ENCODE results near the gene TMEM237. TPM values are rescaled to one million over a fixed set of nuclear protein-coding genes. Genes with fewer than 3 reads are reported as not detected.

Gene TMEM237
- total RNA-seq, 6 donors from 2014 or later: 8.2 to 17.0 (median 13.9) TPM

DNA sequence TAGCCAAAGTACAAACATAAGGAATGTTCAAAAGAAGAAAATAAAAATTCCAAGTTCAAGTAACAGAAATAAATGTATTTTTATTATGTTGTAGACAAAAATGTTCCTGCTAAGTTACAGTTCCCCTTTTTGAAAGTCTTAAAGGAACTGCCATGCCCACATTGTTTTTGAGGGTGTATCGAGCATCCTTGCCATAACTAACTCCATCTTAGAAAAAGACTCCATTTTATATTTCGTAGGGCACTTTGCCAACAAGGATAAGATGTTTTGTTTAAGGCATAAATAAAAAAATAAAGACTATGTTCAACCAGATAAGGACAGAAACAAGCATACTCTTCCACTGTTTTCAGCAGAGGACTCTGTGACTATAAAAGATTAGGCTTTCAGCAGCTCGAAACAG, 67.3 kb downstream of the TMEM237 start:
- no peak for ATAC-seq (ENCODE audit: low FRiP score in 2 of 2)
- no peak overlapping the region for H3K27ac ChIP-seq
- H3K27me3 ChIP-seq: no peaks in the 10 kb centered on the region
- H3K36me3 ChIP-seq: no peaks in the 10 kb centered on the region
- H3K4me1 ChIP-seq: peaks cover 3 to 10% (median 4%) of the 10 kb centered on the region in 4 donors
- H3K4me3 ChIP-seq: no peak overlapping the region
- WGBS, 2 donors: 80 to 91% methylated on average over 3 of the region's 3 CpGs
- no peak for TF ChIP-seq POLR2A (IDR thresholded peaks at IDR 0.05)
- TF ChIP-seq POLR2AphosphoS5 (IDR thresholded peaks at IDR 0.05): no peak
- TF ChIP-seq, protein P1, sequence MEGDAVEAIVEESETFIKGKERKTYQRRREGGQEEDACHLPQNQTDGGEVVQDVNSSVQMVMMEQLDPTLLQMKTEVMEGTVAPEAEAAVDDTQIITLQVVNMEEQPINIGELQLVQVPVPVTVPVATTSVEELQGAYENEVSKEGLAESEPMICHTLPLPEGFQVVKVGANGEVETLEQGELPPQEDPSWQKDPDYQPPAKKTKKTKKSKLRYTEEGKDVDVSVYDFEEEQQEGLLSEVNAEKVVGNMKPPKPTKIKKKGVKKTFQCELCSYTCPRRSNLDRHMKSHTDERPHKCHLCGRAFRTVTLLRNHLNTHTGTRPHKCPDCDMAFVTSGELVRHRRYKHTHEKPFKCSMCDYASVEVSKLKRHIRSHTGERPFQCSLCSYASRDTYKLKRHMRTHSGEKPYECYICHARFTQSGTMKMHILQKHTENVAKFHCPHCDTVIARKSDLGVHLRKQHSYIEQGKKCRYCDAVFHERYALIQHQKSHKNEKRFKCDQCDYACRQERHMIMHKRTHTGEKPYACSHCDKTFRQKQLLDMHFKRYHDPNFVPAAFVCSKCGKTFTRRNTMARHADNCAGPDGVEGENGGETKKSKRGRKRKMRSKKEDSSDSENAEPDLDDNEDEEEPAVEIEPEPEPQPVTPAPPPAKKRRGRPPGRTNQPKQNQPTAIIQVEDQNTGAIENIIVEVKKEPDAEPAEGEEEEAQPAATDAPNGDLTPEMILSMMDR (IDR thresholded peaks at IDR 0.05): no peak
- TF ChIP-seq EP300 (IDR thresholded peaks at IDR 0.05): no peak
- no peak for DNase-seq
- H3K9me3 ChIP-seq: no peaks in the 10 kb centered on the region

GRCh38 chr2:201574766-201575165, 68.5 kb downstream of the TMEM237 start:
- Histone ChIP-seq H3K36me3 (no peaks in the 10 kb centered on the region), H3K9me3 (no peaks in the 10 kb centered on the region), H3K4me1 (peaks cover 0 to 2% (median 0%) of the 10 kb centered on the region in 4 donors), H3K4me3 (no peak overlapping the region), H3K27me3 (no peaks in the 10 kb centered on the region), H3K27ac (no peak overlapping the region)
- no peak for TF ChIP-seq POLR2A (IDR thresholded peaks at IDR 0.05)
- no peak for TF ChIP-seq POLR2AphosphoS5 (IDR thresholded peaks at IDR 0.05)
- no peak for TF ChIP-seq EP300 (IDR thresholded peaks at IDR 0.05)
- WGBS, 2 donors: 48 to 57% methylated on average over 1 of the region's 1 CpG
- ATAC-seq (ENCODE audit: low FRiP score in 2 of 2) (no peak), DNase-seq (no peak)

GRCh38 chr2:201572846-201573508, 70.3 kb downstream of the TMEM237 start:
- 93 to 94% methylated on average over 2 of the region's 2 CpGs for WGBS, 2 donors
- no peak overlapping the region for H3K27ac ChIP-seq
- H3K9me3 ChIP-seq: no peaks in the 10 kb centered on the region
- H3K27me3 ChIP-seq: no peaks in the 10 kb centered on the region
- TF ChIP-seq, protein P1 (IDR thresholded peaks at IDR 0.05): no peak
- TF ChIP-seq POLR2AphosphoS5 (IDR thresholded peaks at IDR 0.05) (no peak), POLR2A (IDR thresholded peaks at IDR 0.05) (no peak), EP300 (IDR thresholded peaks at IDR 0.05) (no peak)
- H3K4me3 ChIP-seq: no peak overlapping the region
- ATAC-seq (ENCODE audit: low FRiP score in 2 of 2): no peak
- no peak for DNase-seq
- no peaks in the 10 kb centered on the region for H3K4me1 ChIP-seq
- no peaks in the 10 kb centered on the region for H3K36me3 ChIP-seq

Small RNA genes within 50 kb of the gene (small RNA-seq; reads per million reads assigned to genes)
- 0 reads per million in 4 donors for gene RNU6-651P

Other genes starting within 250 kb of the TMEM237 start
- gene TRAK2, start 192.0 kb downstream of the TMEM237 start, total RNA-seq: 10 to 100 TPM; 23.5 to 58.7 (median 47.0) TPM
- 10 to 100 TPM in 5 of 6 donors, 1 to 10 TPM in 1; 6.8 to 36.2 (median 21.7) TPM for gene STRADB, start 191.8 kb downstream of the TMEM237 start, total RNA-seq
- 1 to 10 TPM in 1 of 6 donors, under 1 TPM in 4, not detected in 1; 0.13 to 2.1 (median 0.15) TPM for gene MPP4, start 55.1 kb upstream of the TMEM237 start, total RNA-seq
- gene ALS2, start 137.4 kb upstream of the TMEM237 start, total RNA-seq: 10 to 100 TPM; 16.5 to 27.8 (median 22.7) TPM
- 1 to 10 TPM in 4 of 6 donors, under 1 TPM in 2; 0.10 to 3.4 (median 1.3) TPM for gene CDK15, start 163.0 kb upstream of the TMEM237 start, total RNA-seq